GM21737 (cell line): ENCODE results near the gene SH3D19.
"Not testable (repeated sequence)": the region's sequence is repeated elsewhere in the genome, so short reads cannot be mapped to it uniquely, and the experiment has no call there.

ENCODE experiments used
- ATAC-seq: cut with Tn5 transposase; IDR thresholded peaks from one replicate; pipeline ENCODE4 v1.9.1; 2021; ENCODE audit warnings: mild to moderate bottlenecking, moderate library complexity; ENCODE audit not compliant: unreplicated experiment

Gene SH3D19

DNA sequence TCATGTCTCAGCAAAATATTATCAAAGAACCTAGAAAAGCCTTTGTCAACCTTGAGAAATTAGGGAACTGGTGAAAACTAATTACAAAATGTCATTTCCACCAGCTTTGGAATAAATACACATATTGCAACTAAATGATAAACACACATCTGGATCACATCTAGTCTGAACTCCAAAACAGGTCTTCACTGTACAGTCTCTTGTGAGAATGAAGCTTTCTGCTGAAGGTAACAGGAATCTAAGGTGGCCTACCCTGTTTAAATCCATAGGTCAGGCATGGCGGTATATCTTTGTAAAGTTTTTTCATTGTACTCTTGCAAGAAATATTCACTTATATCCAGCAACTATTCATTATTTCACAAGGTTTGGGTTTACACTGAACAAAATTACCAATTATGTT lies 1.7 kb downstream of the SH3D19 start:
- ATAC-seq, result no peak

DNA sequence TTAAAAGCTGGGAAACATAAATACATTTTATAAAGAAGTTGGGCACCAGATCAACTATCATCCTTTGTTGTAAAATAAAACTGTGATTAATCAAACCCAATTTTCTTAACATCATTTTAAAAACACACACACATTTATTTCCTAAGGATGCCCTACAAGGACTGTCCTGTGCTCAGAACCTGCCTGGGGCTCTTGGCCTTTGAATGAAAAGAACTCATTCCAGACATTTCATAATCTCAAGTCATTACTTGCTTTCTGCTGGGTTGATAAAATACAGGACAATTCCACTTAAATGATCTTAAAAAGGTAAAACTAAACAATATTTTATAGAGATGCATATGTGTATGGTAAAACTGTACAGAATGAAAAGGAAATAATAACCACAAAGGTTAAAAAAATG lies 2.8 kb downstream of the SH3D19 start:
- ATAC-seq, result no peak

DNA sequence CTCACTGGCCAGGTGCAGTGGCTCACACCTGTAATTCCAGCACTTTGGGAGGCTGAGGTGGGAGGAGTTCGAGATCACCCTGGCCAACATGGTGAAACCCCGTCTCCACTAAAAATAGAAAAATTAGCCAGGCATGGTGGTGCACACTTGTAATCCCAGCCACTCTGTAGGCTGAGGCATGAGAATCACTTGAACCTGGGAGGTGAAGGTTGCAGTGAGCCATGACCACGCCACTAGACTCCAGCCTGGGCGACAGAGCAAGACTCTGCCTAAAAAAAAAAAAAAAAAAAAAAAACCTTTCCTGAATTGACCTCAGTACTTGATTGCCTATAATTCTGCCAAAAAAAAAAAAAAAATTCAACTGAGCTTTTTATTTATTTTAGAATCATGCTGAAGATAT lies 3.2 kb downstream of the SH3D19 start:
- ATAC-seq, result not testable (repeated sequence)

DNA sequence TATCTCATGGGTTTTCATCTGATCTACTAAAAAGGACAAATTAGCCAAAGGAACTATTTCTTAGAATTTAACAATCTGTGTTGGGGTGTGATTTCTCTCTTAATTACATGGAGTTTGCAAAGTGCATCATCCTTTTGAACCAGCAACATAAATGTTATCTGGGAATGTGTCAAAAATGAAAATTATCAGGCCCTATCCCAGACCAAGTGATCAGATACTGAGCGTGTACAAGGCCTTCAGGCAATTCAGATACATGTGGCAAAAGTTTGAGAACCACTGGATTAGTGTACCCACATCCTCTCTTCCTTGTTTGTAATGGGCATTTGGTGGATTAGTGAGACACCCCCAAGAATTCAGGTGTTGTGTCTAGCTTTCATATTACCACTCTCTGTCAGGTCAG lies 3.8 kb downstream of the SH3D19 start:
- ATAC-seq, result no peak

DNA sequence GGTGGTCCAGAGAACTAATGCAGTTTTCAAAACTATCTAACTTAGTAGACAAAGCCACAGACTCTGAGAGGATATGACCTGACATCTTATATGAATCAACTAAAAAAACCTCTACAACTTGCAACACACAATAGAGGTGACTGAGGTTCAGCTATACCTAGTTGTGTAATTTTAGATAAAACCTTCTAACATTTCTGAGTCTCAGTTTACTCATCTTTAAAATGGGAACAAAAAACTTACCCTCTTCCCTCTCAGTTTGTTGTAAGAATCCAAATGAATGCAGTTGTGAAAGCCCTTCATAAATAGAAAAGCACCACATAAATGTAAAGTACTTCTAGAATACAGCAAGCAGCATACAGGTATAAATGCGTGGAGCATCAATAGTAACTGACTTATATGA lies 5.9 kb downstream of the SH3D19 start:
- ATAC-seq, result no peak

DNA sequence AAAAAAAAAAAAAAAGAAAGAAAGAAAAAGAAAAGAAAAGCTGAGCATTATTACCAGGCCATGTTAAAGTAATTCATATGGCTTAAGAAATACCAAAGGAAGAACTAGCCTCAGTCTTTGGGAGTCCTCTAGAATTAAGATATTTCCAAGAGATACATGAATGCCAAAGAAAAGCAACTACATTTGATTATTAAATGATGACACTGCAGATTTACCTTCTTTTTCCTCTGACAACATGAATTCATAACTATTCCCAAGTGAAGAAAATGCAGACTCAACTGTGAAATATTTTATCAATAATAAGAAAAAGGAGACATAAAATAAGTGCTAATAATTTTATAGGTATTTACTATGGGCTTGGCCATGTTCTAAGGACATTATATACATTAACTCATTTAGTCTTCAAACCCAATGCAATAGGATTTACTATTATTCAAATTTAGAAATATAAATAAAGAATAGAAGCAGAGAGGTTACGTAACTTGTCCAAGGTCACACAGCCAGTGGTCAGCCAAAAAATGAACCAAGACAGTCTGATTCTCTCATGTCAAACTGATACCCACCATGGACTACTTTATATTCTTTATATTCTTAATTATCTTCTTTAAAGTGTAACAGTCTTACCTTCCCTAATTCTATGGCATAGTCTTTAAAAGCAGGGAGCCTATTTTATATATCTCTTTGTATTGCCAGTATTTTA lies 6.9 kb downstream of the SH3D19 start:
- no peak for ATAC-seq

GRCh38 chr4:151316645-151317044 lies 8.8 kb downstream of the SH3D19 start:
- no peak for ATAC-seq

GRCh38 chr4:151315212-151315886 lies 10.1 kb downstream of the SH3D19 start:
- no peak for ATAC-seq

DNA sequence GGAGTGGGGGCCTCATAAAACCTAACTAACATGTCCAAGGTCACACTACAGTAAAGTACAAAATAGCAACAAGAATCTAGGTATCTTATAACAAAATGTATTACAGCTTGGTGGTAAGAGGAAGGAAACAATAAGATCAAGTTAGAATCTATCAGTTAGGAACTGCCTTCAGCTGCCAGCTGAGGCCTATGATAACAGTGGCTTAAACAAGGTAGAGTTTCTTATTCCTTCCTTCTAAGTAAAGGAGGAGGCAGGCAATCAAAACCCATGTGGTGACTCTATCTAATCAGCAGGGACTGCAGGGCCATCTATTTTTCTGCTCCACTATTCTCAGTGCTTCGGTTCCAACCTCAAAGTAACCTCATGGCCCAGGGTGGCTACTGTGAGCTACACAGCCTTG lies 10.9 kb downstream of the SH3D19 start:
- ATAC-seq, result no peak

DNA sequence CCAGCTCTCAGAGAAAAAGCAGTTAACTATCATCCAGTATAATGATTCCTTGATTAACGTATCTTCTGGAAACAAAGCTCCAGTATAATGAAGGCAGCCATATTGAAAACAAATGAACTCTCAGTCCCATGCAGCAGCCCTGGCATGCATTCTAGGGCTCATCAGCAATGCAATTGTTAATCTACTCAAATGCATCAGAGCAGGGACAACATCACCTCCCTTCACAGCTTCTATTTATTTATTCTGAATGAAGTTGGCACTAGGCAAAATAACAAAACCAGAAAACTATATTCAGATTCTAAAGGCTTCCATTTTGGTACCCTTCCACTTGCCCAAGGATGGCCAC lies 11.4 kb downstream of the SH3D19 start:
- no peak for ATAC-seq

DNA sequence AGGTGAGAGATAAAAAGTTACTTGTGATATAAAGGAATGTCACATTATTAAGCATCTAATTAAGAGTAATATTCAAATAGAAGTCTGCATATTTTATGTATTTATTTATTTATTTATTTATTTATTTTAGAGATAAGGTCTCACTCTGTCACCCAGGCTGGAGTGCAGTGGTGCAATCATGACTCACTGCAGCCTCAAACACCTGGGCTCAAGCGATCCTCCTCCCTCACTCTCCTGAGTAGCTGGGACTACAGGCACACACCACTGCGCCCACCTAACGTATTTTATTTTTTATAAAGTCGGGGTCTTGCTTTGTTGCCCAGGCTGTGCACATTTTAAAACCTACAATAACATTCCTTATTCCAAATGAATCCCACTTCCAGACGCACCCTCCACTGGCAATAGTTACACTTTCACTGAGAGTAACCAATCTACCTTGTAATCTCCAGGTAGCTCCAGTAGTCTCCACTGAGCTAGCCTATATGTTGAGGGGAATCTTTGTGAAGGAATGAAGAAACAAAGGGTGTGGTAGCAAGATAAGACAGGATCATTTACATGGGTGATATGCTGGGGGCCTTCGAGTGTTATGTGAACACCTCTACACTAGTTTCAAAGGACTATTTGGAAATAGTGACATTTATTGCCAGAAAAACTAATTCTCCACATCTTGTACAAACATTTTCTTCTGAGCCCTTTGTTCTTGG lies 11.9 kb downstream of the SH3D19 start:
- ATAC-seq, result no peak

- ATAC-seq, result no peak
Observed at GRCh38 chr4:151310124-151310728, 15.2 kb downstream of the SH3D19 start.

DNA sequence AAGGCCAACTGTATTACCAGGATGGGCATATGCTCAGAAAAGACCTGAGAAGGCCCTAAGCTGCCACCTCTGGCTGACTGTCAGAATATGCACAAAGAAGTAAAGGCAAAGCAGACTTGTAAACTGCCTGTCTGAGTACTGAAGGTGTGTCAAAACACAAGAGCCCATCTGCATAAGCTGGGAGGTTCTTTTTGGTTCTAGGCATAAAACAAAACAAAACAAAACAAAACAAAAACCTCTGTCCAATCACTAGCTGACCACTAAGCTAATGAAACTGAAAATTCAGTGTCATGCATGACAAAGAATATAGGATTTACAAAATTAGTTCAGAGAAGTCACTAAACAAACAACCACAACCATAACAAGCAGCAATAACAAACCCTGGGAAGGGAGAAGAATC lies 20.6 kb downstream of the SH3D19 start:
- ATAC-seq, result no peak

DNA sequence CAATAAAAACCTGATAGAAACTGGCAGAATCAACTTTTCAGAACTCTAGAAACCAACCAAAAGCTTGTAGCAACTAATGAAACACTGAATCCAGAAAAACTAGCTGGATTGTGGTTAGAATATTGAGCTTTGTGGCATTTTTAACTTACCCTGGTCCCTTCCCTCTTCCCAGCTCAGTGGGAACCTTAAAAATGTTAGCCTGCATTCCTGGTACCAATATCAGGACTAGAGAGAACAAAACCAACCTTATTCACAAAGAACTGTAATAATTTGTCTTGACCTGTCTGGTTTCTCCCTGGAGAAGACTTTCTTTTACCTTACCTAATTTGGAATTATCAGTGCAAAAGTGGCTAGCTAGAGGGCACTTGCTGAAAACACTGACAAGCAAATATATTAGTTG lies 21.2 kb downstream of the SH3D19 start:
- no peak for ATAC-seq

- ATAC-seq, result no peak
Observed at GRCh38 chr4:151302432-151302831, 23.0 kb downstream of the SH3D19 start.

- no peak for ATAC-seq
Observed at GRCh38 chr4:151297170-151297569, 28.2 kb downstream of the SH3D19 start.

- no peak for ATAC-seq
Observed at GRCh38 chr4:151296227-151296626, 29.2 kb downstream of the SH3D19 start.

DNA sequence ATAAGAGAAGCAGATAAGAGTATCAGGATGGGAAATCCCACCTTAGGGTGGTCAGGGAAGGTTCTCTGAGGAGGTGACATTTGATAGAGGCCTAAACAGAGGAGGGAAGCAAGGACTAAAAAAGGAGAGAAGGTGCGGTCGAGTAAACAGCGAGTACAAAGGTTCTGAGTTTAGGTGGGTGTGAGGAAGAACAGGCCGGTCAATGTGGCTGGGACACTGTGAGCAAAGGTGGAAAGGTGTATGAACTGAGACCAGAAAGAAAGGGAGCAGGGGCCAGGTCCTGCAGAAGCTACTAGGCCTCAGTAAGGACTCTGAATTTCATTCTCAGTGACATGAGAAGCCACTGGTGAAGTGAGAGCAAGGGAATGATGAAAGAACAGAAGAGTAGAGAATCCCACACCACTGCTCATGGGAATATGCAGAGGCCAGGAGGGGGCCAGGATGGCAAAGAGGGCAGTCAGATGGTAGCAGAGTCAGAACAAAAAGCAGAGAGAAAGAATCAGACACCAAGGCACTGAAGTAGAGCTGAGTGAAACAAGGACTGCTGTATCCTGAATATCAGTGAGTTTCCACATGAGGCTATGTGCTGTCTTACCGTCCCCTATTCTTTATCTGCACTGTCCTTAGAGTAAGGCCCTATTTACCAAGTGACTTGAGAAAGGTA lies 30.4 kb downstream of the SH3D19 start:
- ATAC-seq, result no peak

DNA sequence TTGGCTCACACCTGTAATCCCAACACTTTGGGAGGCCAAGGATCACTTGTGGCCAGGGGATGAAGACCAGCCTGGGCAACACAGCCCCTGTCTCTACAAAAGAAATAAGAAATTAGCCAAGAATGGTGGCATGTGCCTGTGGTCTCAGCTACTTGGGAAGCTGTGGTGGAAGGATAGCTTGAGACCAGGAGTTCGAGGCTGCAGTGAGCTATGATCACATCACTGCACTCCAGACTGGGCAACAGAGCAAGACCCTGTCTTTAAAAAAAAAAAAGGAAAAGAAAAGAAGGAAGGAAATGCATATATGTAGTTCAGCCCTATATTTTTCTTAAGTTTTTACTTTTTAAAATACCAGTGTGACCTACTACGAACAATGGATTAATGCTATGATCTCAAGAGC lies 33.4 kb downstream of the SH3D19 start:
- ATAC-seq, result no peak

DNA sequence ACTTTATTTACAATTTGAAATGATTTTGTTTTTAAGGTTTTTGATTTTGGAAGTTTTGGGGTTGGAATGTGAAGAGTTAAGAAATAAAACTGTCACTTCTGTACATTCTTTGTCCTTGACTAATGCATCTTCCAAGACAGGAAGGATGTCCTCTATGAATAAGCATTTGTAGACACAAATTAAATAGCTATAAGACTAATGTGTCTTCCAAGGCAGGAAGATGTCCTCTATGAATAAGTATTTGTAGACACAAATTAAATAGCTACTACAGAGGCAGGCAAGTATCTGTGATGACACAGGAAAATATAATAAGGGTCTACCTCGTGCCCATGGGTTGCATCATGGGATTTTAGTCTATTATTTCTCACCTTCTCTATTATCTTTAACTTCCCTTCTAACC lies 33.9 kb downstream of the SH3D19 start:
- ATAC-seq, result no peak

GRCh38 chr4:151287409-151287808 lies 38.0 kb downstream of the SH3D19 start:
- no peak for ATAC-seq
